Measurements from ENCODE around the gene C11orf68.

Gene C11orf68

DNA sequence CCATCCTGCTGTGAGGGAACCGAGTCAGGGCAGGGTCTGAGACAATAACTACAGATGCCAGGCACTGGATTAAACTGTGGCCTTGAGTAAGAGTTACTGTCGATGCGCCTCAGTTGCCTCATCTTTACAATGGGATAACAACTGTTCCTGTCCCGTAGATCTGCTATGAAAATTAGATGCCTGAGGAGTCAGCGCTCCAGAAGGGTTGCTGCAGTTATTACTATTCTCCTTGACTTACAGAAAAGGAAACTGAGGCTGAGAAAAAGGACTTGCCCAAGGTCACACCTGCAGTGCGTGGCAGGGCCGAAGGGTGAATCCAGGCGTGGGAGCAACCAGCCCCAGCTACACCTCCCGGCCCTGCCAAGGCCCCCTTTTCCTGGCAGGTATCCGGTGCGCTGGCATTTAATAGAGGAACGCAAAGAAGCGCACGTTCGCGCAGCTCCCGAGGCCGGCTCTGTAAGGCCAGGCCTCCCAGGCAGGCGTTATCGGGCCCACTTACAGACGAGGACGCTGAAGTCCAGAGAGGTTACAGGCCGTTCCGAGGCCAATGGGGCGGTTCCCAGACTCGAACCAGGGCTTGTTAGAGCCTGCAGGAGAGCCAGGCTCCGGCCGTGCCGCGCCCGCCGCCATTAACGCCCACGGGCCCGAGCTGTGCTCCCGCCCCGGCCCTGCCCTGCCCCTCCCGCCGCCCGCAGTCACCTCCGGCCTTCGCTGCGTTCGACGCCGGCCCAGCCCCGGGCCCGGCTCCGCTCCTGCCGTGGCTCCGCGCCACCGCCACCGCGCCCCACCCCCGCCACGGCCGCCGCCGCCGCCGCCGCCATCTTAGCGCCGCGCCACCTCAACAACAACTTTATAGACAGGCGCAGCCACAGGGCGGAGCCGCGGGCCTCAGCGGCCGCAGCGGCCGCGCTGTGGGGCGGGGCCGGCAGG, at the start of gene C11orf68:
TSS of gene C11orf68 (minus strand) at position 852 of the 930 bp plus-strand sequence. CDS start at position 821, 31 bp downstream.
- H3K4me3 ChIP-seq (replicated peaks; ENCODE audit: low read depth, low read length) = peak within 1 kb of the TSS; percentile 95
- TF ChIP-seq, protein P1, sequence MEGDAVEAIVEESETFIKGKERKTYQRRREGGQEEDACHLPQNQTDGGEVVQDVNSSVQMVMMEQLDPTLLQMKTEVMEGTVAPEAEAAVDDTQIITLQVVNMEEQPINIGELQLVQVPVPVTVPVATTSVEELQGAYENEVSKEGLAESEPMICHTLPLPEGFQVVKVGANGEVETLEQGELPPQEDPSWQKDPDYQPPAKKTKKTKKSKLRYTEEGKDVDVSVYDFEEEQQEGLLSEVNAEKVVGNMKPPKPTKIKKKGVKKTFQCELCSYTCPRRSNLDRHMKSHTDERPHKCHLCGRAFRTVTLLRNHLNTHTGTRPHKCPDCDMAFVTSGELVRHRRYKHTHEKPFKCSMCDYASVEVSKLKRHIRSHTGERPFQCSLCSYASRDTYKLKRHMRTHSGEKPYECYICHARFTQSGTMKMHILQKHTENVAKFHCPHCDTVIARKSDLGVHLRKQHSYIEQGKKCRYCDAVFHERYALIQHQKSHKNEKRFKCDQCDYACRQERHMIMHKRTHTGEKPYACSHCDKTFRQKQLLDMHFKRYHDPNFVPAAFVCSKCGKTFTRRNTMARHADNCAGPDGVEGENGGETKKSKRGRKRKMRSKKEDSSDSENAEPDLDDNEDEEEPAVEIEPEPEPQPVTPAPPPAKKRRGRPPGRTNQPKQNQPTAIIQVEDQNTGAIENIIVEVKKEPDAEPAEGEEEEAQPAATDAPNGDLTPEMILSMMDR (IDR thresholded peaks at IDR 0.05; ENCODE audit: low read length, missing control alignments) = no peak
- DNase-seq (ENCODE audit: low read depth) = peak; percentile 36

- TF ChIP-seq, protein P1 (IDR thresholded peaks at IDR 0.05; ENCODE audit: low read length, missing control alignments) = no peak
- DNase-seq (ENCODE audit: low read depth) = no peak
- H3K4me3 ChIP-seq (replicated peaks; ENCODE audit: low read depth, low read length) = no peak overlapping the region
Observed at GRCh38 chr11:65967329-65967934, 48.6 kb upstream of the C11orf68 start.

DNA sequence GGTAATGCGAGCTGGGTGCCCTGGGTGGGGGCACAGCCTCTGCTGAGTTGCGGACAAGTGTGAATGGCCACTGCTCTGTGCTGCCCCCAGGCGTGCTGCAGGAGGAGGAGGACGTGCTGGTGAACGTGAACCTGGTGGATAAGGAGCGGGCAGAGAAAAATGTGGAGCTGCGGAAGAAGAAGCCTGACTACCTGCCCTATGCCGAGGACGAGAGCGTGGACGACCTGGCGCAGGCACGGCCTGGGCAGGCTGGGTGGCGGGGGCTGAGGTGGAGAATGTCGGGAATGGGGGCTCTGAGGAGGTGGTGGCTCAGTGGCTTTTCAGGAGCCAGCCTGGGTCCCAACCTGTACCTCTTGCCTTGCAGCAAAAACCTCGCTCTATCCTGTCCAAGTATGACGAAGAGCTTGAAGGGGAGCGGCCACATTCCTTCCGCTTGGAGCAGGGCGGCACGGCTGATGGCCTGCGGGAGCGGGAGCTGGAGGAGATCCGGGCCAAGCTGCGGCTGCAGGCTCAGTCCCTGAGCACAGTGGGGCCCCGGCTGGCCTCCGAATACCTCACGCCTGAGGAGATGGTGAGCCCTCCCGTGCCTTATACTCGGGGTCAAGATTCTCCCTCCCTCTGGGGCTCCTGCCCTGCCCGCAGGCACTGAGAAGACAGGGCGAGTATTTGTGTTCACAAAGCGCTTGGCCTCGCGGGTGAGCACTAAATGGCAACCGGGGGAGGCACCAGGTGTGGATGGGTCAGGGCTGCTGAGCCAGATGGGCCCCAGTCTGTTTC, 47.3 kb upstream of the C11orf68 start:
- DNase-seq (ENCODE audit: low read depth) = no peak
- no peak overlapping the region for H3K4me3 ChIP-seq (replicated peaks; ENCODE audit: low read depth, low read length)
- TF ChIP-seq, protein P1 (IDR thresholded peaks at IDR 0.05; ENCODE audit: low read length, missing control alignments) = no peak

- no peak overlapping the region for H3K4me3 ChIP-seq (replicated peaks; ENCODE audit: low read depth, low read length)
- no peak for DNase-seq (ENCODE audit: low read depth)
- TF ChIP-seq, protein P1 (IDR thresholded peaks at IDR 0.05; ENCODE audit: low read length, missing control alignments) = no peak
Observed at GRCh38 chr11:65964906-65965305, 46.0 kb upstream of the C11orf68 start.

GRCh38 chr11:65962141-65962564, 43.3 kb upstream of the C11orf68 start:
- H3K4me3 ChIP-seq (replicated peaks; ENCODE audit: low read depth, low read length) = peak overlapping the region; percentile 74
- TF ChIP-seq, protein P1 (IDR thresholded peaks at IDR 0.05; ENCODE audit: low read length, missing control alignments) = no peak
- no peak for DNase-seq (ENCODE audit: low read depth)

GRCh38 chr11:65961267-65962140, 42.6 kb upstream of the C11orf68 start, which contains the start of gene SART1:
SART1 (plus strand) TSS chr11:65961734; CDS start chr11:65961781, 47 bp downstream.
- DNase-seq (ENCODE audit: low read depth) = peak; percentile 98
- TF ChIP-seq, protein P1 (IDR thresholded peaks at IDR 0.05; ENCODE audit: low read length, missing control alignments) = no peak
- H3K4me3 ChIP-seq (replicated peaks; ENCODE audit: low read depth, low read length) = peak within 1 kb of the TSS; percentile 74
